CD4-positive, alpha-beta T cell treated with Interleukin-17A for 1 hour (primary cell): Measurements from ENCODE around the gene SCAANT1.
A peak's percentile ranks its signal among the peaks of the same experiment; 100 is the strongest.

Source experiments
- DNase-seq: peaks from one replicate; pipeline ENCODE4 v3.0.0-alpha.2; 2020

SCAANT1 gene

DNA sequence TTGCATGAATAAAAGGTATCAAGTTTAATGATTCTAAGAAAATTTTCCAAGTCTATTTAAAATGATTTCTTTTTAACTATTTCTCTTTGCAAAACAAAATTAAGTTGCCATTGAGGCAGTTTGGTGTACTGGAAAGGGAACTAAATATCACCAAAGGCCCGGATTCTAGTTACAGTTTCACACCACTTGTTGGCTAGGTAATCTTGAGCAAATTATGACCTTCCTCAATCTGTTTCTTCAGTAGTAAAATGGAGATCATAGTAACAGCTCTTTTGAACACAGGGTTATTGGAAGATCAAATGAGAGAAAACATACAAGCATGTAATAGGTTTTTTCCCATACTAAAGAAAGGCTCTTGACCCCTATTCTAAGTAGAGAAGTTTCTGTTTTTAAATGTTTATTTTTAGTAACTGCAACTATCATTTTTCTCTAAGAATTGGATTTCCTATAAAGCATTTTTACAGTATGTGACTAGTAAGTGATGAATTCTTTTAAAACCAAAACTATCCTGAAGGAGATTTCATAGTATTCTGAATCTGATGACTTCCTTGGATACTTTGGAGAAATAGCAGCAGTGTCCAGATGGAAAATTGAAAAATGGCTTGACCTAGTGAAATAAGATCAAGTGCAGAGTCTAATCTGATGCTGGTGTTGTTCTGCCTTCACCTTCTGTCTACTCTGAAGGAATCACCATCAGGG, 15.7 kb downstream of the SCAANT1 start:
- DNase-seq = no peak

DNA sequence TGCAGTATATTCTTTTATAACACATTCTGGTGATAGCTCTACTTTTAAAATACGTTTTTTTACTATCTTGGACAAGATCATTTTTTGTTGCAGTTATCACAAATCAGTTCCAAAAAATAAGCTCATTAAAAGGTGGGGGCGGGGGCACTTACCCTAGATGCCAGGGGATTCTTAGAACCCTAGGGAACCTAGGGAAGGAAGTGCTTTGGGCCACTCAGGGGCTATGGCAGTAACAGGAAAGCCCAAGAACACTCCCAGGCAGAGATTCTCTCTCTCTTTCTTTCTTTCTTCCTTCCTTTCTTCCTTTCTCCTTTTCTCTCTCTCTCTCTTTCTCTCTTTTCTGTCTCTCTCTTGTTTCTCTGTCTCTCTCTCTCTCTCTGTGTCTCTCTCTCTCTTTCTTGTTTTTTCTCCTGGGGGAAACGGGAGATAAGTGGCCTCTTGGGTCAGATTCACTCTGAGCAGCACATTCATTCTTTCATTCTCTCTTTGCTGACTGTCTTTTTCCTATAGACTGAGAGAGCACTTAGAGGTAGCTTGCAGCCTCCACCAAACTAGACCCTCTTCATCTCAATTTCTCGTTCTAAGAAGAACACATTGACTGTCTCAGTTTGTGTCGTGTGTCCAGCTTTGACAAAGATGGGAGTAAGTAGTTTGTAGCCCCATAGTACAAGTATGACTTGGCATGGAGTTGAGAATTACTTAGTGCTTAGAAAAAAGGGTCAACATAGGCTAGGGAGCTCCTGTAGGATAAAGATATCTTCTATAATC, 16.6 kb downstream of the SCAANT1 start:
- DNase-seq = no peak

DNA sequence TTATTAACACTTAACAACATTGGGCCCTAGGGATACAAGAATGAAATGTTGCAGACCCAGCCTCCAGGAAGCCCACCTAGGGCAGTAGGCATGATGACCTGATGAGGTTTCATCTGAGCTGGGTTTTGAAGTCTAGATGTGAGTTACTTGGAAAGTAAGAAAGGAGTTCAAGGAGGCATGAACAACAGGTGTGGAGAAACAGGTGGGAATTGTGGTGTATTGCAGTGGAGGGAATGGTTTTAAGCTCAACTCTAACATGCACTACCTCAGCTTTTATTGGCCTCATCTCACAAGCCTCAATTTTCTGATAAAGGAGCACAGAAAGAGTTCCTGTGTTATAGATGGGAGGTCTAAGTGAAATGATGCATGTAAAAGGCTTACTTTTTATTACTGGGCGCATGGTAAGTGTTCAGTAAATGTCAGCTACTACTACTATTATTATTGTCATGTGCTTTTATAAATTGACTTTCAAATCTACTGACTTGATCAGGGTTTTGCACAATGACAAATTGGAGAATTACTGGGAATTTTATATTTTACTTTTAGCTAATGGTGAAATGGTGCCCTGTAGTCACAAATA, 19.3 kb downstream of the SCAANT1 start:
- no peak for DNase-seq

DNA sequence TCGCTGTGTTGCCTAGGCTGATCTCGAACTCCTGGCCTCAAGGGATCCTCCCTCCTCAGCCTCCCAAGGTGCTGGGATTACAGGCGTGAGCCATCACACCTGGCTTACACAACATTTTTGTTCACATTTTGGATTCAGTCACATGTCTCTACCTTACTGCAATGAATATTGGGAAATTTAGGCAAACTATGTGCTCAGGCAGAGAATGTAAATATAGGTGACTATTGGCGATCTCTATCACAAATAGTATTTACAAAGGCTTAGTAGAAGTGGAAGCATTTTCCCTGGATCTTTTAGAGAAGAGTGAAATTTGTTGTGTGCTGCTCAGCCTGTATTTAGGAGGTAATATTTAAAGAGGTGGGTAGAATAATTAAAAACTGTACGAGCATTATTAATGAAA, 20.7 kb downstream of the SCAANT1 start:
- DNase-seq = no peak

DNA sequence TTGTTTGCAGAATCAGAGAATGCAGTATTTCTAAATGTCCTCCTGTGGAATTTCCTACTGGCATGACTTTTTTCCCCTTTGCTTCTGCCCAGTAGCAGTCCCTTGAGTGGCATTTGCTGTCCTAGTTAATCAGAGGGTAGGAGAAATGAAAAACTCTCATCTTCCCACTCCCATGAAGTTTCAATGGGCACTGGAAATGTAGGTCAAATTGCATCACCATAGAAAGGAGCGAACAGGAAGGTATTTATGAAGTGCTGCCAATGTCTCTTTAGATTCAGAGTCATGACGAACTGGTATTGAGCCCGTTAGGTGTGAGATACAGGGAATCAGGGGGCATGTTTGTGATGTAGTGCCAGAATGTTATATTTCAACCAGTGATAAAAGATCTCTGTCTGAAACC, 25.3 kb downstream of the SCAANT1 start:
- DNase-seq = no peak

DNA sequence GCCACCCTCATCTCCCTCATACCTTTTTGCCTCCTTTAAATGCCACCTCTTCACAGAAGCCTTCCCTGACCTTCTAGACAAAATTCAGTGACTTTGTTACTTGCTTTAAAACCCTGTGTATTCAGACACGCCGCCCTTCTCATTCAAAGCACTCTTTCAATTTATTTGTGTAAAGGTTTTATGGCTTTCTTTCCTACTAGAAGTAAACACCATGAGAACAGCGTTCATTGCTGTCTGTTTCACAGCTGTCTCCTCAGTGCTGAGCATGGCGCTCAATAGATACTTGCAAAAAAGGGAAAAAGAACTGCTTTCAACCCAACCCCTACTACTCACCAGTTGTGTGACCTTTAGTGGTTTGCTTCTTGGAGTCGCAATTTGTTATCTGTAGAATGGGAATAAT, 31.5 kb downstream of the SCAANT1 start:
- DNase-seq = no peak

DNA sequence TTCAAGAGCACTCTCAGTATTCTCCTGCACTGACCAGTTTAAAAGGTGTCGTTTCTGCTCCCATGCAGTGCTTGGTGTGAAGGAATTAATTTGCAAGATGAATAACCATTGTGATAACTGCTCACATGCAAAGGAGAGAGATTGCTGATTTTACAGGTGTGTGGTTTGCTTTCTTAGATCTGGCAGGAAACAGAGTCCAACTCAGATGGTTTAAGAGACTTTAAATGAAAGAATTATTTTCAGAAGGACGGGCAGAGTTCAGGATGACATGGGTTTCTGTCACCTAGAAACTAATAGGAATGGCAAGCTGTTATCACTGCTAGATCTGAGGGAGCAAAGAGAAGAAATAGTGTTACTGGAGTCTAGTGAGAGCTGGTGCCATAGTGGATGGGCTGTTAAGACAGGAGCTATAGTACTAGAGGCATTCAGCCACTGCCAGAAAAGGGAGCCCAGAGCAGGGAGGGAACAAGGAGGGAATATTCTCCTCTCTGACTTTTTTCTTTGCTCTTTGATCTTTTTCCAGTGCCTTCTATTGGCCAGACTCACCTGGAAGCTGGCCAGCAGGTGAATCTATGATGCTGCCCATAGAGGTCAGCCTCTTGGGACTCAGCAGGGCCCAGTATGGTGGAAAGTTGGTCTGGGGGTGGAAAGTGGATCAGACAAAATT, 33.7 kb downstream of the SCAANT1 start:
- no peak for DNase-seq

DNA sequence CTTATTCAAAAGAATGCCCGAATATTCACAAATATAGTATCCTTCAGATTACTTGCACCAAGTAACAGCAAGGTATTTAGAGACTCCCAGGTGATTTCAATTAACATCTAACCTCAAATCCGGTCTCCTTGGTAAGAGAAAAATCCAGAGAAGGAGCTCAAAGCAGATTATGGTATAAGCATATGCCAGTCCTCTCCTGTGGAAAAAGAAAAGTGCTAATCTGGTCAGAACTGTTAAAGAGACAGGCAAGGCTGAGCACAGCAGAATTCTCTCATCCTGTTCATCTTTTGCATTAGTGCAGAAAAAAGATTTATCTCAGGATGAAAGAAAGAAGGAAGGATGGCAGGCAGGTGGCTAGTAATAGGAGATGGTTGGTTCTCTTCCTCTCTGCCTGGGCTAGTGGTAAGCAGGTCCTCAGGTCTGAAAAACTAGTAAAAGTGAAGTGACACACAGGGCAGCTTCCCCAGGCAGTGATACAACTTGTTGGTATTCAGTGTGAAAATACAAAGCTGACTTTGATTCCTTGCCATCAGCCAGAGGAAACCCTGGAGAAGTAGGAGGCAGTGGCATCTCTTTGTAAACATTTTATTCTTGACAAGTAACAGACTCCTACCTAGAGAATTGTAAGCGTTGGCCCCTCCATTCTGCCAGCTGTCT, 34.3 kb downstream of the SCAANT1 start:
- no peak for DNase-seq

DNA sequence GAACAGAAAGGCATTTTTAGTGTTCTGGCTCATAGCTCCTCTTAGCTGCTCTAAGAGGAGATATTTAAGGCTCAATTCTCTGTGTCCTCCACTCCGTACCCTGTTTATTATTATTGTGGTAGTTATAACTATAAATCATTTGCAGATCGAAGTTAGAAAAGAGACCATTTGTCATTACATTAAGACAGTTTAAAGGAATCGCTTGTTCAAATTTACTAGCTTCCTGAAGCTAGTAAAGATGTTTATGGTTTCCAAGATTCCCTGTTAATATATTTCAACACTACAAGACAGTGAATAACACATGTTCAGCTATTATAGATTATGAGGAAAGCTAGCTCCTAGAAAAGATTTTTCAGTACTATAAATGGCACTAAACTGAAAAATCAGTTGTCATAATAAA, 35.9 kb downstream of the SCAANT1 start:
- no peak for DNase-seq

DNA sequence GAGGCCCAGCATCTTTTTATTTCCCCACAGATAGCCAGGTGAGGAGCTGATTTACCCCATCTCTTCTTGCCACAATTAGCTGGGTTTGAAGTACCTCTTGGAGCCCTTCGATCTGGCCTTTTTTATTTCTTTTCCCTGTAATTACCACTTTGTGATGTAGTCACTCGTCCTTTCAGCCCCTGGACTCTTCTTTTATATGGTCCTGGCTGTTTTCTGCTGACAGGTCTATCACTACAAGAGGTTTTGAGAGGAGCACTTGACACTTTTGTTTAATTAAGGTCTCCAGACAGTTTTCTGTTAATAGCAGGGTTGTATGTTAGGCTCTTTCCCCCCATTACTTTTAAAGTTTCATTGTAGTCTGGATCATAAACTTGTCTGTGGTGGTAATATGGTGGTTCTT, 36.7 kb downstream of the SCAANT1 start:
- no peak for DNase-seq

DNA sequence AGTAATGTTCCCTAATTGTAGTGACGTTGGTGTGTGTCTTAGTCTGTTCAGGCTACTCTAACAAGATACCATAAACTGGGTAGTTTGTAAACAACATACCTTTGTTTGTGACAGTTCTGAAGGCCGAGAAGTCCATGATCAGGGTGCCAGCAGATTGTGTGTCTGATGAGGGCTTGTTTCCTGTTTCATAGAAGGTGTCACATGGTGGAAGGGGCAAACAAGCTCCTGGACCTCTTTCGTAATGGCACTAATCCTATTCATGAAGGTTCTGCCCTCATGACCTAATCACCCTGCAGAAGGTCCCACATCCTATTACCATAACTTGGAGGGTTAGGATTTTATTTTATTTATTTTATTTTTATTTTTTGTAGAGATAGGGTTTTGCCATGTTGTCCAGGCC, 37.4 kb downstream of the SCAANT1 start:
- DNase-seq = no peak

DNA sequence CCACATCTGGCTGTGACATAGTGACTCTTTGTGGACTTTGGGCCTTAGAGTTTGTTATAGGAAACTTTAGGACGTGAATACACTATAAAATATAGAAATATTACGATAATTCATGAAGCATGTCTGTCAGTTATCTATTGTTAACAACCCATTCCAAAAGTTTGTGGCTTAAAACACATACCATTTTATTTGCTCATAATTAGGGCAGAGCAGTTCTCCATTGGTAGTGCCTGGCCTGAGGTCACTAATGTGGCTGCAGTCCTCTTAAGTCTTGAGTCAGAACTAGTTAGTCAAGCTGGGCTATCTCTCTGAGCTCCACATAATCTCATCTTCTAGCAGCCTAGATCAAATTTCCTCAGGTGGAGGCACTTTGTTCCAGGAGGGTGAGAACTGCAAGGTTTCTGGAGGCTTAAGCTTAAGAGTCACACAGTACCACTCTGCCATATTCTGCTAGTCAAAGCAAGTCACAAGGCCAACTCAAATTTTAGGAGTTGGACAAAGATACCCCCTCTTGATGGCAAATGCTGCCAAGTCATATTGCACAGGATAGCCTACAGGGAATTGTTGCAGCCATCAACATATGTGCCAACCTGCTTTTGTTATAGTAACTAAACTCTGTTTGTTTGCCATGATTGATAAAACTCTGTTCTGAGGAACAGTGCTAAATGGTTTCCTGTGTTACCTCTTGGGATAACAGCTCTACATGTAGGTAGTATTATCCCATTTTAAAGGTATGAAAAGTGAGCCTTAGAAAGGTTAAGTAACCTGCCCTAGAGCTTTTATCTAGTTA, 39.9 kb downstream of the SCAANT1 start:
- DNase-seq = no peak

DNA sequence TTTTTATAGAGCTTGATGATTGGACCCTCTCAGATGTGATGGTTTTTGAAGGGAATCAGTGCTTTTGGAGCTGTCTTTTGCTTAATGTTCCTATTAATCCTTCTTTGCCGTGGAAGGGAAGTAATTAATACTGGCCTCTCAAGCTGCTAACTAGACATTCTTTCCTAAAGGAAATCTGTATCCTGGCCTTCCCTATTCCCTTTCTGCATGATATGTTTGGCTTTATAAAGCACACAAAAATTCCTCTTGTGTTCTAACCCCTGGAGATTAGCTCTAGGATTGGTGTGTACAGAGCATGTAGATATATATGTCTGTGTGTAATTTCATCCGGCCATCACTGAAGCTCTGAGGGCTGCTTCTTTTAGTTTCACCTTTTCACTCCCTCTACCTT, 41.6 kb downstream of the SCAANT1 start:
- DNase-seq = no peak

DNA sequence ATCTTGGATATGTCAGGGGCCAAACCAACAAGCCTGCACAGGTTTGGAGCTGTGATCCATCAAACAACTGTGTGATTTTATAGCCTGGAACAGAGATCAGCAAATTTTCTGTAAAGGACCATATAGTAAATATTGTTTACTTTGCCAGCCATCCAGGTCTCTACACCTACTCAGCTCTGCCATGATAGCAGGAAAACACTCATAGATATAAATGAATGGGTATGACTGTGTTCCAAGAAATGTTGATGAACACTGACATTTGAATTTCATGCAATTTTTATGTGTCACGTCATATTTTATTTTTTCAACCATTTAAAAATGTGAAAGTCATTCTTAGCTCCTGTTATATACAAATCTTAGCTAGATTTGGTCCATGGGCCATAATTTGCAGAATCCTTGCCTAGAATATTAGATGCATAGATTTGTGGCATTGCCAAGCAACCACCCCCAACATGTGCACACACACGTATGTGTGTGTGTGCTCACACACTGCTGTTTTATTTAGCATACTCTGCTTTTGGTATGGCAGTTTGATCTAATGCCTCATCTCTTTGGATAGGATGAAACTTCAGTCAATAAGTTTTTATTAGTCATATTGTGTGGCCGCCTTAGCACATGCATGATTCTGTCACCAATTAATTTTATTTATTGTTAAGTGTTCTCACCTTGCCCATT, 42.1 kb downstream of the SCAANT1 start:
- DNase-seq = no peak

DNA sequence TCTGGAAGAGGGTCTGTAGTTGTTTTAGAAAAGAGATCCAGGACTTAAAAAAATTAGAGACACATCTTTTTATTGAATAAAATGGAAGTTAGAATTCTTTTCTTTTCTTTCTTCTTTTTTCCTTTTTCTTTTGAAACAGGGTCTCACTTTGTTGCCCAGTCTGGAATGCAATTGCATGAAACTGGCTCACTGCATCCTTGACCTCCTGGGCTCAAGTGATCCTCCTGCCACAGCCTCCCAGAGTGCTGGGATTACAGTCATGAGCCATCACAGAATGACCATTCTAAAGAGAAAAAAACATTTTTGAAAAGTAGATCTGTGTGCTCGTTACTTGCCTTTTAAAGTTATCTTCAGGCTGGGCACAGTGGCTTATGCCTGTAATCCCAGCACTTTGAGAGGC, 45.0 kb downstream of the SCAANT1 start:
- DNase-seq = no peak

DNA sequence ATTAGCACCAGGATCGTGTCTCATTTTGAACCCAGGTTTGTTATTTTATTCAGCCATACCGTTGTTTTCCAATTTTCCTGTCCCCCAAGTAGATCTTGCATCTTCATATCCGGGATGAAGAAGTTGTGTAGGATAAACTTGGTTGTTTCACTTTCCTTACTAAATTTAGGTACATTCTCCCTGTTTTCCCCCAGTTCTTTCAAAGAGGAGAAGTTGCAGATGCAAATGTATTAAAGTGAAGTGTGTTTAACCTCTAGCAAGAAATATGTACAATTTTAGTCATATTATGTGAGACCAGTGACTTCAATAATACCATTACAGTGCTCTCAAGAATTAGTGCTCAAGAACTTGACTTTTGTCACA, 47.2 kb downstream of the SCAANT1 start:
- no peak for DNase-seq

DNA sequence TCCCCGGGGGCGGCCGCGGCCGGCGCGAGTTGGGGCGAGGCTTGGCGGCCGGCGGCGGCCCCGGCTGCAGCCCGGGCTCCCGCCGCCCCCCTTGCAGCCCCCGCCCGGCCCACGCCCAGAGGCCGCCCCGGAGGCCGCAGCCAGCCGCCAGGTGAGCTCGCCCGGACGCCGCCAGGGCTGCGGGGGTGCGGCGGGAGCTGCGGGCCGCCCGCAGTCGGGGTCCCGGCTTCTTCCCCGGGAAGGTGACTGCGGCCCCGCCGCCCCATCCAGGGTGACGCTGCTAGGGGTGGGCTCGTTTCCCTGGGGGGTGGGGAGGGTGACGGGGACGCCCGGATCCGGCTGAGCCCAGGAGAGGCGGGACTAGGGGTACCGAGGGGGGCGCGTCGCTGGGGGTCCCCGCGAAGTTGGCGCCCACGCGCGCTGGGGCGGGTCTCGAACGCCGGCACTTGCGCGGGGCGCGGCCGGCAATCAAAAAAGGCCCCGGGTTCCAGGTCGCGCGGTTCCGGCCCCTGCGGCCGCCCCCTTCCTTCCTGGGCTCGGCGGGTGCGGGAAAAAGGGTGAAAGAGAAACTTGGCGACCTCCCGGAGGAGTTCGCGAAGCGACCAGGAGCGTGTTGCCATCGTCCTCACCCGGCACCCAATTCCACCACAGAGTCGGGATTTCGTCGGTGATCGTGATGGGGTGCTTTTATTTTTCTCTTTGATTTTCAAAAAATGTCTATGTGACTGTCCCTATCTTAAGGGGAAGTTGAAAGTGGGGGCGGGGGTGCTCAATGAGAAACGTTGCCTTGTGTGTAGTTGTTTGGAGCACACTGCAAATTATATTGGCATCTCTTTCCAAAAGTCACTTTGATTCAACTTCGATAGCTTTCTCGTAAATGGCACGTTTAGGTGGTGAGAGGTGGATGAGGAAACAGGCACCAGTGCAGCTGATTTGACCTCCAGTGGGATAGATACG, 47.9 kb downstream of the SCAANT1 start:
- peak; percentile 42 for DNase-seq

DNA sequence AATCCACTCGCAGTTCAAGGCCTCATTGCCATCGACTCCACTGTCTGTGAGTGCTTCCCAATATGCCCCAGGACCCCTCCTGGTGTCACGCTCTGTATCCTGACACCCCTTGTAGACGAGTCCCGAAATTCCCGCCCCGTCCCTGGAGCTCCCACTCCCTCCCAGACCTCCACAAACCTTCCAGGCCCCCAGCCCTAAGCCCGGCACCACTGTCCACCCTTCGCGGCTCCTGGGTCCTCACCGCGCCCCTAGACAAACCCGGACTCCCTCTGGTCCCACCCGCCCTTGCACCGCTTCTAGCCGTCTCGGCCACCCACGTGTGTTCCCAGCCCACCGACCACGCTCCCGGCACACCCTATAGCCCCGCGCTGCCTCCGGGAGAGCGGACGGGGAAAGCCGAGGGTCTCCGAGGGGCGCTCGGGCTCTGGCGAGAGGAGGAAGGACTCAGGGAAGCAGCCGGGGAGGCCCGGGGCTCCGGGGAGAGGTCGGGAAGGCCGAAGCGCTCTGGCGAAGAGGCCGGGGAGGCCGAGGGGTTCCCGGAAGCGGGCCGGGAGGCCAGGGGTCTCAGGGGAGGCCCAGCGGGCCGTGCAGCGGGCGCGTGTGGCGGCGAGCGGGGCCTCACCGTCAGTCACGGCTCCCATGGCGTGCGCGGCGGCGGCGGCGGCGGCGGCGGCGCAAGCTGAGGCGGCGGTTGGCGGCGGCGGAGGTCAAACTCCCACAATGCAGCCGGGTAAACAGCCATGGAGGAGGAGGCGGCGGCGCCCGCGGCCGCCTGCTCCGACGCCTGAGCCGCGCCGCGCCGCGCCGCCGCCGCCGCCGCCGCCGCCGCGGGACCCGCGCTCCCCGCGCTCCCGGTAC, 48.8 kb downstream of the SCAANT1 start, which contains the start of the genes ATXN7 and THOC7:
Gene ATXN7, plus strand, starts transcription at position 718 of the 858 bp plus-strand sequence. CDS start 48,732 bp downstream, outside the sequence.
Gene THOC7, minus strand, starts transcription at position 656 of the 858 bp plus-strand sequence. Its CDS starts 15 bp downstream, at position 641.
- peak; percentile 74 for DNase-seq

DNA sequence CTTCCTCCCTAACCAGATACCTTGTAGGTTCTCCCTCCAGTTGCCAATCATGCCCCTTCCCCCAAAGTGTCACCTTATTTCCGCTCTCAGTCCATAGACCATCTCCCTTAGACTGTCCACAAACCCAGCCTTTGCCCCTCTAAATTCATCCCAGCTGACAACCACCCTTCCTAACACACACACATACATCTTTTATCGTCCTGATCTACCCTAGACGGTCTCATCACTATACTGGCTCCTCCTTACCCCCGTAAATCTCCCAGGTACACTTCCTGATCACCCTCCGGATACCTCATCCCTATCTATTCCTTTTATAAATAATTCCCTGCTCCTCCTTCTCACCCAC, 49.4 kb downstream of the SCAANT1 start:
- DNase-seq = peak; percentile 10
